Type B pancreatic cell (in vitro differentiated cells): ENCODE results near the gene DNAL4. TPM values are rescaled to one million over a fixed set of nuclear protein-coding genes. Genes with fewer than 3 reads are reported as not detected.

Source experiments
- DNase-seq: peaks from one replicate; pipeline ENCODE4 v3.0.0; 2021; ENCODE audit warnings: mixed read lengths; ENCODE audit not compliant: unreplicated experiment; ENCODE audit errors: extremely low spot score
- H3K27ac Mint-ChIP-seq: 2 replicates; pipeline ENCODE4 v1.8.0; 2021; ENCODE audit warnings: mild to moderate bottlenecking, mixed read lengths
- H3K27me3 Mint-ChIP-seq: 2 replicates; pipeline ENCODE4 v1.8.0; 2021; ENCODE audit warnings: mixed read lengths
- H3K36me3 Mint-ChIP-seq: 2 replicates; pipeline ENCODE4 v1.8.0; 2021; ENCODE audit warnings: mixed read lengths
- H3K4me1 Mint-ChIP-seq: one replicate; pipeline ENCODE4 v1.8.0; 2021; ENCODE audit warnings: mixed read lengths; ENCODE audit not compliant: unreplicated experiment
- H3K4me3 Mint-ChIP-seq: 2 replicates; pipeline ENCODE4 v1.8.0; 2021; ENCODE audit warnings: mild to moderate bottlenecking, mixed read lengths
- H3K9me3 Mint-ChIP-seq: 2 replicates; pipeline ENCODE4 v1.8.0; 2021; ENCODE audit warnings: mixed read lengths
- total RNA-seq: library from RNA; stranded (reverse); gene quantifications from 2 replicates; pipeline ENCODE4 v1.2.1, GENCODE V29; 2021; ENCODE audit warnings: low replicate concordance
- TF ChIP-seq, protein P1 (sequence below): fragments of 200-600 bp; sonication (generic); conservative IDR thresholded peaks from 2 replicates; pipeline ENCODE4 v1.5.0; 2021; ENCODE audit warnings: antibody characterized with exemption, mild to moderate bottlenecking

DNAL4 gene
- total RNA-seq, 1 donor from 2014 or later: 23.9 TPM

DNA sequence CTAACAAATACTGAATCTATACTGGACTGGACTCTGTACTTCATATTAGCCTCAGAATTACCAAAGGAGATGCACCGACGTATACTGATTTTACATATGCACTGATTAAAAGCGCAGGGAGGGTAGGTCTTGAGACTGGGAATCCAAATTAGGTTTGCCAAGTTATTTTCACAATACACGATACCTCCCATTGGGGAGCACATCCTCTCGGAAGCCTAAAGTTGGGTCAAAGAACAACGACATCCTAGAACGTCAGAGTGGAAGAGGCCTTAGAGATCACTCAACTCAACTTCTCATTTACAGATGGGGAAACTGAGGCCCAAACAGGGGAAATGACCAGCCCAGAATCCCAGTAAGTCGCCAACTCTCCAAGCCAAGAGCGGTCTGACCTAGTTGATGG lies 626 bp downstream of the DNAL4 start:
- peak overlapping the region; percentile 94 for H3K4me3 Mint-ChIP-seq
- no peaks in the 10 kb centered on the region for H3K36me3 Mint-ChIP-seq
- TF ChIP-seq, protein P1, sequence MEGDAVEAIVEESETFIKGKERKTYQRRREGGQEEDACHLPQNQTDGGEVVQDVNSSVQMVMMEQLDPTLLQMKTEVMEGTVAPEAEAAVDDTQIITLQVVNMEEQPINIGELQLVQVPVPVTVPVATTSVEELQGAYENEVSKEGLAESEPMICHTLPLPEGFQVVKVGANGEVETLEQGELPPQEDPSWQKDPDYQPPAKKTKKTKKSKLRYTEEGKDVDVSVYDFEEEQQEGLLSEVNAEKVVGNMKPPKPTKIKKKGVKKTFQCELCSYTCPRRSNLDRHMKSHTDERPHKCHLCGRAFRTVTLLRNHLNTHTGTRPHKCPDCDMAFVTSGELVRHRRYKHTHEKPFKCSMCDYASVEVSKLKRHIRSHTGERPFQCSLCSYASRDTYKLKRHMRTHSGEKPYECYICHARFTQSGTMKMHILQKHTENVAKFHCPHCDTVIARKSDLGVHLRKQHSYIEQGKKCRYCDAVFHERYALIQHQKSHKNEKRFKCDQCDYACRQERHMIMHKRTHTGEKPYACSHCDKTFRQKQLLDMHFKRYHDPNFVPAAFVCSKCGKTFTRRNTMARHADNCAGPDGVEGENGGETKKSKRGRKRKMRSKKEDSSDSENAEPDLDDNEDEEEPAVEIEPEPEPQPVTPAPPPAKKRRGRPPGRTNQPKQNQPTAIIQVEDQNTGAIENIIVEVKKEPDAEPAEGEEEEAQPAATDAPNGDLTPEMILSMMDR: no peak
- peak overlapping the region; percentile 75 for H3K27ac Mint-ChIP-seq
- peaks cover 37% of the 10 kb centered on the region for H3K27me3 Mint-ChIP-seq
- H3K9me3 Mint-ChIP-seq: no peaks in the 10 kb centered on the region
- no peak for DNase-seq
- peaks cover 14% of the 10 kb centered on the region for H3K4me1 Mint-ChIP-seq

DNA sequence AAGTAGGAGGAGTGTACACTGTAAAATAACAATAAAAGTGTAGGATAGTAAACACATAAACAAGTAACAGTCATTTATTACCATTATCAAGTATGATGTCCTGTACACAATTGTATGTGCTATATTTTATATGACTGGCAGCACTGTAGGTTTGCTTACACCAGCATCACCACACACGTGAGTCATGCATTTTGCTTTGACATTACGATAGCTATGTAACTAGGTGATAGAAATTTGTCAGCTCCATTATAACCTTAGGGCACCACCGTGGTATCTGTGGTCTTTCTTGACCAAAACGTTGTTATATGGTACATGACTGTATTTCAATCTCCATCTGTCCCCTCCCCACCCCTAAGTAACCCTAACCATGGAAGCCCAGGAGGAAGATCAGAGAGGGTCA lies 1.1 kb downstream of the DNAL4 start:
- Mint-ChIP-seq H3K4me1 (peaks cover 15% of the 10 kb centered on the region), H3K36me3 (no peaks in the 10 kb centered on the region), H3K9me3 (no peaks in the 10 kb centered on the region), H3K4me3 (peak overlapping the region; percentile 94), H3K27me3 (peaks cover 32% of the 10 kb centered on the region), H3K27ac (peak overlapping the region; percentile 75)
- TF ChIP-seq, protein P1: no peak
- DNase-seq: no peak

DNA sequence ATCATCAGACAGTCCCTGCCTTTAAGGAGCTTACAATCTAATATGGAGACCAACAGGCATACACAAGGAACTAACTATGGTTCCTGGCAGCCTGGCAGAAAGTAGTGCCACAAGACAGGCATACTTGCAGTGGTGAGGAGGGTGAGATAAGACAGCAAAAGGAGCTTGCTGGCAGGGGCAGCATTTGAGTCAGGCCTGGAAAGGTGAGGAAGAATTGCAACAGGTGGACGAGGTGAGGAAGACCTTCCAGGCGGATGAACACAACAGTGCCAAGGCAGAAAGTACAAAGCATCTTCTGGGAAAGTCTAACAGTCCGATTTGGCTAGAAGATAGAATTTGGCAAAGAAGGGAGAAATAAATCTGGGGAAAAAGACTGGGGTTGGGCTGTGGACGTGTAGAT lies 4.3 kb downstream of the DNAL4 start:
- no peak overlapping the region for H3K4me3 Mint-ChIP-seq
- no peak overlapping the region for H3K27ac Mint-ChIP-seq
- peaks cover 25% of the 10 kb centered on the region for H3K4me1 Mint-ChIP-seq
- peaks cover 3% of the 10 kb centered on the region for H3K36me3 Mint-ChIP-seq
- H3K27me3 Mint-ChIP-seq: peaks cover 6% of the 10 kb centered on the region
- H3K9me3 Mint-ChIP-seq: no peaks in the 10 kb centered on the region
- TF ChIP-seq, protein P1: no peak
- no peak for DNase-seq

DNA sequence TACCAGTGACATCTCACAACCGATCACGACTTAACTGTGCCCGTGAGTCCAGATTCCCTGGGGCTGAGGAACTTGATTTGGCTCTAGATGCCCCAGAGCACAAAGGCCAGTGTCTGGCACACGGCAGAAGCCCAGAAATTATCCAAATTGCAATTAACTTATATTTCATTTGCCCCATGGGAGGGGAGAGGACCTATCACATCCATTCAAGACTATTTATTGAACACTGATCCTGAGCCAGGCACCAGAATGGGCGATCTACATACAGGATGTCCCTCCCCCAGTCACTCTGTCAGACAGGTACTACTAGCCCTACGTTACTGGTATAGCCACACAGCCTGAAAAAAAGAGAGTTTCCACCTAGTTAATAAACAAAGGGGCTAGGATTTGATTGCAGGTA lies 5.1 kb downstream of the DNAL4 start:
- peaks cover 23% of the 10 kb centered on the region for H3K4me1 Mint-ChIP-seq
- H3K36me3 Mint-ChIP-seq: peaks cover 3% of the 10 kb centered on the region
- TF ChIP-seq, protein P1: no peak
- H3K9me3 Mint-ChIP-seq: no peaks in the 10 kb centered on the region
- no peak overlapping the region for H3K27ac Mint-ChIP-seq
- no peaks in the 10 kb centered on the region for H3K27me3 Mint-ChIP-seq
- H3K4me3 Mint-ChIP-seq: no peak overlapping the region
- no peak for DNase-seq

DNA sequence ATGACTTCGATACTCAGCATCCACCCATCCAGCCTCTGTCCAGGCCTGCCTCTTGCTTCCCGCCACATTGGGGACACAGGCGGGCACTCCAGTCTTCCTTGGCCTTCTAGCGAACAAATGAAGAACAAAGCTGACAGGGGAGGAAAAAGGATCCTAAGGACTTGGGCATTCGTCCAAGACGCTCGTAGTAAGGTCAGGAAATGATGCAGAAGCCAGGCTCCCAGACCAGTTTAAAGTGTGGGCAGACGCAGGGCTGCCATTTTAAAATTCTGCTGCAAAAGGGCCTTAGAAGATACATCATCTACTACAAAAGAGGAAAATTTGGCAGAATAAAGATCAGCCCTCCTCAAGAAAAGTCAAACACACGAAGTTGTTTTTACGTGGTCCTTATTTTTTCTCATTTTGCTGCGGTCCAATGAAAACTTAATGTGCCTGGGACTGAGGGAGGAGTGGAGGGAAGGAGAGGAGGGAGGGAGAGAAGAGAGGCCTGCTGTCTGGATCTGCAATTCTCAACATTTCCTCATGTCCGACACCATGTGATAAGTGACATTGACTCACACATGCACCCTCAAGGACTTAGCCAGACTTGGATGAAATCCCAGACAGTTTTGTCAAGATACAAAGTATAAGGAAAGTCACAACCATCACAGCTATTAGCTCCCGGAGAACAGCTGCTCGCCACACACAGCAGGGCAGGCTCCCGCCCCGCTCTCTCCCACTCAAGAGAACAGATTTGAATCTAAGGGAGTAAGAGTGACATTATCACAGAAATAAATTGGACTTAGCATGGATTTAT lies 5.7 kb downstream of the DNAL4 start:
- H3K27ac Mint-ChIP-seq: no peak overlapping the region
- no peaks in the 10 kb centered on the region for H3K27me3 Mint-ChIP-seq
- peaks cover 25% of the 10 kb centered on the region for H3K4me1 Mint-ChIP-seq
- H3K36me3 Mint-ChIP-seq: peaks cover 3% of the 10 kb centered on the region
- TF ChIP-seq, protein P1: no peak
- no peak for DNase-seq
- no peaks in the 10 kb centered on the region for H3K9me3 Mint-ChIP-seq
- H3K4me3 Mint-ChIP-seq: no peak overlapping the region
